Measurements from ENCODE around the gene DGKB. TPM values are rescaled to one million over a fixed set of nuclear protein-coding genes. Genes with fewer than 3 reads are reported as not detected.

Gene DGKB
- total RNA-seq, 4 donors from 2014 or later = 4.4 to 33.1 (median 9.3) TPM

- Histone ChIP-seq H3K36me3 (no peaks in the 10 kb centered on the region), H3K4me3 (no peak overlapping the region), H3K27ac (no peak overlapping the region), H3K4me1 (no peaks in the 10 kb centered on the region), H3K27me3 (no peaks in the 10 kb centered on the region), H3K9me3 (no peaks in the 10 kb centered on the region)
- intact Hi-C loops (cut with DNase I; ENCODE audit: low total_unique reads) = no loop called here
- no peak for DNase-seq
- no peak for TF ChIP-seq POLR2A (IDR thresholded peaks at IDR 0.05)
- no peak for TF ChIP-seq CTCF (IDR thresholded peaks at IDR 0.05)
Observed at GRCh38 chr7:14626076-14626475, 276.5 kb downstream of the DGKB start.

DNA sequence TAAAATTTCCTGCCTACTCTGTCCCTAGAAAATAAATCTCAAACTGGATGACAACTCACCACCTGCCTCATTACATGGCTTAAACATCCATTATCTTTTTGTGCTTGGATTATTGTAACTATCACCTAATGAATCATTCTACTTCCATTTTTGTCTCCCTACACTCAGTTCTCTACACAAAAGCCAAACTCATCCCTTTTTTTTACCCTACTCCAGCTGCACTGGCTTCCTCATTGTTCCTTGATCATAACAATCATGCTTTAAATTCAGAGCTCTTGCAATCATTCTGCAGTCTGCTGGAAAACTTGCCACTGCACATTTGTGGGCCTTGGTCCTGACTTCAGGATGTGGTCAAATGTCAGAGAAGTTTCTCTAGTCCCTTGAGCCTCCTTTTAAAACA is 280.0 kb downstream of the DGKB start:
- Histone ChIP-seq H3K27me3 (no peaks in the 10 kb centered on the region), H3K27ac (no peak overlapping the region)

DNA sequence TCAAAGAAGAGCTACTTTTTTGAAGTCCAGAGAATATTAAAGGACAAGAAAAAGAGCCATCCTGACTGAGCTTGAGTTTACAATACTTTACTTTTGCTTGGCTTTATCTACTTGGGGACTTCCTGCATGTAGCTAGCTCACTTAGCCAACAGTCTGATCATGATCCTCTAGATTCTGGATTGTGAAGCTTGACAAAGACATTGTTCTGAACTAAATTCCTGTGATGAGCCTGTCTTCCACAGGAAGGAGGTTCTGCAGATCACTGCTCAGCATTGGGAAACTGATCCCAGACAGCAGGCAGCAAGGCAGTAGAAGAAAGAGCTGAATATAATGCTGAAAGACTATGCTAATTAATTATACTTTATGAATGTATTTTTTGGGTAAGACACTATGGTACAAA is 296.4 kb downstream of the DGKB start:
- no peak overlapping the region for H3K4me3 ChIP-seq
- TF ChIP-seq CTCF (IDR thresholded peaks at IDR 0.05) = no peak
- TF ChIP-seq POLR2A (IDR thresholded peaks at IDR 0.05) = no peak
- no peak for DNase-seq
- H3K27ac ChIP-seq = no peak overlapping the region
- H3K9me3 ChIP-seq = no peaks in the 10 kb centered on the region
- no peaks in the 10 kb centered on the region for H3K36me3 ChIP-seq
- H3K27me3 ChIP-seq = no peaks in the 10 kb centered on the region
- no peaks in the 10 kb centered on the region for H3K4me1 ChIP-seq
- intact Hi-C loops (cut with DNase I; ENCODE audit: low total_unique reads) = no loop called here

More for the DNA sequence above, 280.0 kb downstream of the DGKB start:
- TF ChIP-seq POLR2A (IDR thresholded peaks at IDR 0.05) = no peak
- no peak for TF ChIP-seq CTCF (IDR thresholded peaks at IDR 0.05)
- Histone ChIP-seq H3K36me3 (peaks cover 0 to 3% of the 10 kb centered on the region in 2 donors), H3K4me1 (no peaks in the 10 kb centered on the region), H3K4me3 (no peak overlapping the region), H3K9me3 (no peaks in the 10 kb centered on the region)
- DNase-seq = no peak
- intact Hi-C loops (cut with DNase I; ENCODE audit: low total_unique reads) = no loop called here

- intact Hi-C loops (cut with DNase I; ENCODE audit: low total_unique reads) = no loop called here
- no peak for TF ChIP-seq POLR2A (IDR thresholded peaks at IDR 0.05)
- Histone ChIP-seq H3K4me3 (no peak overlapping the region), H3K27me3 (no peaks in the 10 kb centered on the region), H3K9me3 (no peaks in the 10 kb centered on the region), H3K36me3 (no peaks in the 10 kb centered on the region), H3K4me1 (no peaks in the 10 kb centered on the region), H3K27ac (no peak overlapping the region)
- DNase-seq = no peak
Observed at GRCh38 chr7:14604606-14605005, 297.9 kb downstream of the DGKB start.

- Histone ChIP-seq H3K36me3 (no peaks in the 10 kb centered on the region), H3K27ac (no peak overlapping the region), H3K9me3 (no peaks in the 10 kb centered on the region), H3K4me3 (no peak overlapping the region), H3K4me1 (no peaks in the 10 kb centered on the region), H3K27me3 (no peaks in the 10 kb centered on the region)
- intact Hi-C loops (cut with DNase I; ENCODE audit: low total_unique reads) = no loop called here
- no peak for DNase-seq
- TF ChIP-seq CTCF (IDR thresholded peaks at IDR 0.05) = no peak
- no peak for TF ChIP-seq POLR2A (IDR thresholded peaks at IDR 0.05)
Observed at GRCh38 chr7:14602851-14603250, 299.7 kb downstream of the DGKB start.

- Histone ChIP-seq H3K9me3 (no peaks in the 10 kb centered on the region), H3K27ac (no peak overlapping the region), H3K4me1 (no peaks in the 10 kb centered on the region), H3K4me3 (no peak overlapping the region), H3K36me3 (no peaks in the 10 kb centered on the region), H3K27me3 (no peaks in the 10 kb centered on the region)
- DNase-seq = no peak
- TF ChIP-seq POLR2A (IDR thresholded peaks at IDR 0.05) = no peak
- TF ChIP-seq CTCF (IDR thresholded peaks at IDR 0.05) = no peak
- intact Hi-C loops (cut with DNase I; ENCODE audit: low total_unique reads) = no loop called here
Observed at GRCh38 chr7:14600766-14601367, 301.7 kb downstream of the DGKB start.
